ENCODE measurements around the gene TIMM10.

TIMM10 gene

GRCh38 chr11:57562596-57562995 lies 32.0 kb upstream of the TIMM10 start:
- no peak for DNase-seq (ENCODE audit: low read depth in 1 of 2, low spot score in 1 of 2)
- no peak overlapping the region for H3K4me3 ChIP-seq (replicated peaks; ENCODE audit: insufficient read depth, low read length)

DNA sequence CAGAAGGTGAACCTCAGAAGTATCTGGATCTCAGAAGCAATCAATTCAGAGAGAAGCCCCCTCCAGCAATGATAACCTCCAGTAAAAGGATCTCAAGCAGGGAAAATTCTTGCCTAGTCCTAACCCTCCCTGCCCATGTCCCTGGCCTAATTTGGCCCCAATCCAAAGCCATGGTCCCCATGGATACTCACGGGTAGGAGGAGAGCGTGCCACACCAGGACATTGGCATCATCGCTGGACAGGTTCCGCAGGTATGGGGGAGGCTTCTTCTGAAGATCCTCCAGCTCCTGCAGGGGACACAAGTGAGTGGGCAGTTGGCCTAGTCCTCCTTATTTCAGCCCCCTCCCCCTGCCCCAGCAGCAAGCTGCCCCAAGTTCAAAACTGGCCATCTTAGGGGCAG lies 29.6 kb upstream of the TIMM10 start:
- Histone ChIP-seq H3K27ac (replicated peaks) (no peak overlapping the region), H3K27me3 (ENCODE audit: insufficient read depth, poor library complexity, severe bottlenecking) (no peaks in the 10 kb centered on the region), H3K4me3 (replicated peaks; ENCODE audit: insufficient read depth, low read length) (no peak overlapping the region)
- no peak for TF ChIP-seq GABPA (IDR thresholded peaks at IDR 0.05; ENCODE audit: low read depth)
- no peak for TF ChIP-seq CTCF (IDR thresholded peaks at IDR 0.05; ENCODE audit: insufficient read depth, low read length)
- TF ChIP-seq POLR2AphosphoS5 (IDR thresholded peaks at IDR 0.05; ENCODE audit: low read depth): no peak
- TF ChIP-seq, protein P1, sequence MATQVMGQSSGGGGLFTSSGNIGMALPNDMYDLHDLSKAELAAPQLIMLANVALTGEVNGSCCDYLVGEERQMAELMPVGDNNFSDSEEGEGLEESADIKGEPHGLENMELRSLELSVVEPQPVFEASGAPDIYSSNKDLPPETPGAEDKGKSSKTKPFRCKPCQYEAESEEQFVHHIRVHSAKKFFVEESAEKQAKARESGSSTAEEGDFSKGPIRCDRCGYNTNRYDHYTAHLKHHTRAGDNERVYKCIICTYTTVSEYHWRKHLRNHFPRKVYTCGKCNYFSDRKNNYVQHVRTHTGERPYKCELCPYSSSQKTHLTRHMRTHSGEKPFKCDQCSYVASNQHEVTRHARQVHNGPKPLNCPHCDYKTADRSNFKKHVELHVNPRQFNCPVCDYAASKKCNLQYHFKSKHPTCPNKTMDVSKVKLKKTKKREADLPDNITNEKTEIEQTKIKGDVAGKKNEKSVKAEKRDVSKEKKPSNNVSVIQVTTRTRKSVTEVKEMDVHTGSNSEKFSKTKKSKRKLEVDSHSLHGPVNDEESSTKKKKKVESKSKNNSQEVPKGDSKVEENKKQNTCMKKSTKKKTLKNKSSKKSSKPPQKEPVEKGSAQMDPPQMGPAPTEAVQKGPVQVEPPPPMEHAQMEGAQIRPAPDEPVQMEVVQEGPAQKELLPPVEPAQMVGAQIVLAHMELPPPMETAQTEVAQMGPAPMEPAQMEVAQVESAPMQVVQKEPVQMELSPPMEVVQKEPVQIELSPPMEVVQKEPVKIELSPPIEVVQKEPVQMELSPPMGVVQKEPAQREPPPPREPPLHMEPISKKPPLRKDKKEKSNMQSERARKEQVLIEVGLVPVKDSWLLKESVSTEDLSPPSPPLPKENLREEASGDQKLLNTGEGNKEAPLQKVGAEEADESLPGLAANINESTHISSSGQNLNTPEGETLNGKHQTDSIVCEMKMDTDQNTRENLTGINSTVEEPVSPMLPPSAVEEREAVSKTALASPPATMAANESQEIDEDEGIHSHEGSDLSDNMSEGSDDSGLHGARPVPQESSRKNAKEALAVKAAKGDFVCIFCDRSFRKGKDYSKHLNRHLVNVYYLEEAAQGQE (IDR thresholded peaks at IDR 0.05; ENCODE audit: insufficient replicate concordance, low read depth): no peak
- TF ChIP-seq SPI1 (IDR thresholded peaks at IDR 0.05; ENCODE audit: borderline replicate concordance, low read depth): no peak
- no peak for DNase-seq (ENCODE audit: low read depth in 1 of 2, low spot score in 1 of 2)

More at GRCh38 chr11:57562596-57562995, 32.0 kb upstream of the TIMM10 start:
- Histone ChIP-seq H3K27me3 (ENCODE audit: insufficient read depth, poor library complexity, severe bottlenecking) (no peaks in the 10 kb centered on the region), H3K27ac (replicated peaks) (no peak overlapping the region)
- no peak for TF ChIP-seq SPI1 (IDR thresholded peaks at IDR 0.05; ENCODE audit: borderline replicate concordance, low read depth)
- no peak for TF ChIP-seq GABPA (IDR thresholded peaks at IDR 0.05; ENCODE audit: low read depth)
- no peak for TF ChIP-seq CTCF (IDR thresholded peaks at IDR 0.05; ENCODE audit: insufficient read depth, low read length)
- TF ChIP-seq POLR2AphosphoS5 (IDR thresholded peaks at IDR 0.05; ENCODE audit: low read depth): no peak
- TF ChIP-seq, protein P1 (IDR thresholded peaks at IDR 0.05; ENCODE audit: insufficient replicate concordance, low read depth): no peak

DNA sequence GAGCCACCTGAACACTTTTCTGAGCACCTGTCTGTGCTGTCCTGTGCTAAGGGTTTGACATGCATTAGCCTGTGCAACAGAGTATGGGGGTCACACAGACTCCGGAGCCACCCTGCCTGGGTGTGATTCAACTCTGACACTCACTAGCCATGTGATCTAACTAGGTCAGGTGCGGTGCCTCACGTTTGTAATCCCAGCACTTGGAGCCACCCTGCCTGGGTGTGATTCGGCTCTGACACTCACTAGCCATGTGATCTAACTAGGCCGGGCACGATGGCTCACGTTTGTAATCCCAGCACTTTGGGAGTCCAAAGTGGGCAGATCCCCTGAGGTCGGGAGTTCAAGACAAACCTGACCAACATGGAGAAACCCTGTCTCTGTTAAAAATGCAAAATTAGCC lies 25.5 kb upstream of the TIMM10 start:
- Histone ChIP-seq H3K27me3 (ENCODE audit: insufficient read depth, poor library complexity, severe bottlenecking) (no peaks in the 10 kb centered on the region), H3K27ac (replicated peaks) (no peak overlapping the region), H3K4me3 (replicated peaks; ENCODE audit: insufficient read depth, low read length) (no peak overlapping the region)
- DNase-seq (ENCODE audit: low read depth in 1 of 2, low spot score in 1 of 2): no peak
- TF ChIP-seq POLR2AphosphoS5 (IDR thresholded peaks at IDR 0.05; ENCODE audit: low read depth) (no peak), GABPA (IDR thresholded peaks at IDR 0.05; ENCODE audit: low read depth) (no peak), CTCF (IDR thresholded peaks at IDR 0.05; ENCODE audit: insufficient read depth, low read length) (no peak), SPI1 (IDR thresholded peaks at IDR 0.05; ENCODE audit: borderline replicate concordance, low read depth) (no peak)
- TF ChIP-seq, protein P1 (IDR thresholded peaks at IDR 0.05; ENCODE audit: insufficient replicate concordance, low read depth): no peak

All from HL-60 (cell line).